ENCODE data around the gene ZDHHC21. TPM values are rescaled to one million over a fixed set of nuclear protein-coding genes. Genes with fewer than 3 reads are reported as not detected.
A peak's percentile ranks its signal among the peaks of the same experiment; 100 is the strongest.

Gene ZDHHC21
- 3.4 TPM for total RNA-seq (2013)
- polyA plus RNA-seq (1 to 10 TPM in 2 of 3 donors, under 1 TPM in 1; 0.34 to 2.0 (median 1.0) TPM), polyA minus RNA-seq (0.96 and 1.8 TPM in 2 replicates), total RNA-seq (4.7 to 25.0 (median 14.6) reads per million in 11 experiments)

- Histone ChIP-seq H3K36me3 (replicated peaks in 1 of 2; ENCODE audit: control insufficient read depth in 1 of 2, insufficient read depth in 2 of 2, low read length in 2 of 2) (no peaks in the 10 kb centered on the region), H3K27me3 (ENCODE audit: control insufficient read depth in 2 of 2, insufficient read depth in 2 of 2, low read length in 2 of 2) (peaks cover 21 to 49% of the 10 kb centered on the region in 2 donors), H3K79me2 (ENCODE audit: insufficient read depth, low read length) (no peaks in the 10 kb centered on the region), H3K9me3 (replicated peaks in 1 of 2; ENCODE audit: control insufficient read depth in 1 of 2, insufficient read depth in 1 of 2, low read length in 2 of 2) (no peaks in the 10 kb centered on the region), H4K20me1 (ENCODE audit: insufficient read depth, low read length) (no peaks in the 10 kb centered on the region), H3K27ac (ENCODE audit: low read depth in 1 of 2, low read length in 2 of 2) (peak within 1 kb of the TSS in 1 of 2 donors; percentile 9), H3K4me1 (ENCODE audit: control insufficient read depth in 1 of 2, insufficient read depth in 2 of 2, low read length in 2 of 2) (peaks cover 12 to 20% of the 10 kb centered on the region in 2 donors), H3K4me3 (replicated peaks in 1 of 3; ENCODE audit: low read depth in 2 of 3, low read length in 3 of 3) (peak within 1 kb of the TSS; percentile 46 to 80 (median 56)), H3K9ac (ENCODE audit: insufficient read depth, low read length, poor library complexity, severe bottlenecking) (peak within 1 kb of the TSS; percentile 64), H3K4me2 (replicated peaks; ENCODE audit: extremely low read depth, low read length, poor library complexity, severe bottlenecking) (peak within 1 kb of the TSS; percentile 82), H2AFZ (ENCODE audit: insufficient read depth, low read depth, low read length, poor library complexity, severe bottlenecking) (peak within 1 kb of the TSS; percentile 85)
- intact Hi-C loops (cut with micrococcal nuclease), result no loop called here
- peak within 1 kb of the TSS in 2 of 7 donors; percentile 42 to 47 for H3K27ac Mint-ChIP-seq
- peak; percentile 20 to 37 (median 27) for DNase-seq
- TF ChIP-seq CTCF (IDR thresholded peaks at IDR 0.05), result no peak
- peaks cover 0 to 5% (median 0%) of the 10 kb centered on the region in 7 donors for H3K9me3 Mint-ChIP-seq
- 4% methylated on average over 46 of the region's 50 CpGs for WGBS (ENCODE audit: insufficient coverage)
- H3K4me3 Mint-ChIP-seq, result peak within 1 kb of the TSS; percentile 95 to 96
- peaks cover 23% of the 10 kb centered on the region for H3K4me1 Mint-ChIP-seq
- peaks cover 13 to 14% of the 10 kb centered on the region in 2 donors for H3K36me3 Mint-ChIP-seq
- peaks cover 19 to 42% (median 28%) of the 10 kb centered on the region in 3 donors for H3K27me3 Mint-ChIP-seq (ENCODE audit: low read depth in 3 of 3)
Observed at GRCh38 chr9:14693251-14693861, at the start of gene ZDHHC21. Gene ZDHHC21, minus strand, starts transcription at chr9:14693432. Its CDS starts 19,092 bp downstream, at chr9:14674340.

- H3K27me3 Mint-ChIP-seq (ENCODE audit: low read depth in 3 of 3), result peaks cover 2 to 7% (median 3%) of the 10 kb centered on the region in 3 donors
- no peak overlapping the region for H3K27ac ChIP-seq (ENCODE audit: low read depth in 1 of 2, low read length in 2 of 2)
- no peak overlapping the region for H3K4me2 ChIP-seq (replicated peaks; ENCODE audit: extremely low read depth, low read length, poor library complexity, severe bottlenecking)
- H3K4me1 ChIP-seq (ENCODE audit: control insufficient read depth in 1 of 2, insufficient read depth in 2 of 2, low read length in 2 of 2), result no peaks in the 10 kb centered on the region
- DNase-seq, result no peak
- H3K27ac Mint-ChIP-seq, result no peak overlapping the region
- WGBS (ENCODE audit: insufficient coverage), result no CpG with 5 or more reads among the region's 3 CpGs
- H4K20me1 ChIP-seq (ENCODE audit: insufficient read depth, low read length), result no peaks in the 10 kb centered on the region
- no peaks in the 10 kb centered on the region for H3K36me3 ChIP-seq (replicated peaks in 1 of 2; ENCODE audit: control insufficient read depth in 1 of 2, insufficient read depth in 2 of 2, low read length in 2 of 2)
- no peak overlapping the region for H3K9ac ChIP-seq (ENCODE audit: insufficient read depth, low read length, poor library complexity, severe bottlenecking)
- no peaks in the 10 kb centered on the region for H3K27me3 ChIP-seq (ENCODE audit: control insufficient read depth in 2 of 2, insufficient read depth in 2 of 2, low read length in 2 of 2)
- no peak for TF ChIP-seq CTCF (IDR thresholded peaks at IDR 0.05)
- H3K79me2 ChIP-seq (ENCODE audit: insufficient read depth, low read length), result no peaks in the 10 kb centered on the region
- H3K9me3 ChIP-seq (replicated peaks in 1 of 2; ENCODE audit: control insufficient read depth in 1 of 2, insufficient read depth in 1 of 2, low read length in 2 of 2), result no peaks in the 10 kb centered on the region
- H3K4me3 Mint-ChIP-seq, result no peak overlapping the region
- H3K36me3 Mint-ChIP-seq, result no peaks in the 10 kb centered on the region
- no peak overlapping the region for H3K4me3 ChIP-seq (replicated peaks in 1 of 3; ENCODE audit: low read depth in 2 of 3, low read length in 3 of 3)
- no peaks in the 10 kb centered on the region for H3K4me1 Mint-ChIP-seq
- H2AFZ ChIP-seq (ENCODE audit: insufficient read depth, low read depth, low read length, poor library complexity, severe bottlenecking), result no peak overlapping the region
- peaks cover 0 to 1% (median 0%) of the 10 kb centered on the region in 7 donors for H3K9me3 Mint-ChIP-seq
- intact Hi-C loops (cut with micrococcal nuclease), result no loop called here
Observed at GRCh38 chr9:14741369-14741768, 48.1 kb upstream of the ZDHHC21 start.

Measured in CD14-positive monocyte (primary cell).